Choroid plexus epithelial cell (primary cell): ENCODE results near the gene GPR137B.

Experiments
- DNase-seq: peaks from one replicate; pipeline ENCODE4 v3.0.0-alpha.2; 2010; ENCODE audit warnings: low read depth
- H3K4me3 ChIP-seq: 2 replicates; pipeline ENCODE4 v1.5.1; 2011; ENCODE audit warnings: low read depth, mild to moderate bottlenecking, control low read depth, low read length, moderate library complexity
- TF ChIP-seq, protein P1 (sequence below): conservative IDR thresholded peaks from 2 replicates; pipeline ENCODE4 v1.5.1; 2011; ENCODE audit warnings: low read depth, mild to moderate bottlenecking, control low read depth, inconsistent platforms, low read length, moderate library complexity

GPR137B gene

DNA sequence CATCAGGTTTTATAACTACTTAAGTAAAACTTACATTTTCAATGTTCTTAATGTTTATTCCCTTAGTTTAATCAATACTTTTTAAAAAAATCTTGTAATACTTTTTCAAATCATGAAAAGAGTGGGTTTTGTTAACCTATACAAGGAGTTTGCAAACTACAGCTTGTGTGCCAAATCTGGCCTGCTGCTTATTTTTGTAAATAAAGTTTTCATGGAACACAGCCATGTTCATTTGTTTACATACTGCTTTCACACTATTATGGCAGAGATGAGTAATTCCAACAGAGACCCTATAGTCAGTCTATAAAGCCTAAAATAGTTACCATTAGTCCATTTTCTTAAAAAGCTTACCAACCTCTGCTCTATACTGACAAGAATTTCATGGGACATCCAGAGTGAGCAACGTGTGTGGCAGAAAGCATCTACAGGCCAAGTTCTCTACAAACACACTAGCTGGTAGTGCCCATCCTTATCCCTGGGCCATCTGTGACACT lies 96.8 kb downstream of the GPR137B start:
- DNase-seq: no peak
- H3K4me3 ChIP-seq: no peak overlapping the region
- TF ChIP-seq, protein P1, sequence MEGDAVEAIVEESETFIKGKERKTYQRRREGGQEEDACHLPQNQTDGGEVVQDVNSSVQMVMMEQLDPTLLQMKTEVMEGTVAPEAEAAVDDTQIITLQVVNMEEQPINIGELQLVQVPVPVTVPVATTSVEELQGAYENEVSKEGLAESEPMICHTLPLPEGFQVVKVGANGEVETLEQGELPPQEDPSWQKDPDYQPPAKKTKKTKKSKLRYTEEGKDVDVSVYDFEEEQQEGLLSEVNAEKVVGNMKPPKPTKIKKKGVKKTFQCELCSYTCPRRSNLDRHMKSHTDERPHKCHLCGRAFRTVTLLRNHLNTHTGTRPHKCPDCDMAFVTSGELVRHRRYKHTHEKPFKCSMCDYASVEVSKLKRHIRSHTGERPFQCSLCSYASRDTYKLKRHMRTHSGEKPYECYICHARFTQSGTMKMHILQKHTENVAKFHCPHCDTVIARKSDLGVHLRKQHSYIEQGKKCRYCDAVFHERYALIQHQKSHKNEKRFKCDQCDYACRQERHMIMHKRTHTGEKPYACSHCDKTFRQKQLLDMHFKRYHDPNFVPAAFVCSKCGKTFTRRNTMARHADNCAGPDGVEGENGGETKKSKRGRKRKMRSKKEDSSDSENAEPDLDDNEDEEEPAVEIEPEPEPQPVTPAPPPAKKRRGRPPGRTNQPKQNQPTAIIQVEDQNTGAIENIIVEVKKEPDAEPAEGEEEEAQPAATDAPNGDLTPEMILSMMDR: no peak

DNA sequence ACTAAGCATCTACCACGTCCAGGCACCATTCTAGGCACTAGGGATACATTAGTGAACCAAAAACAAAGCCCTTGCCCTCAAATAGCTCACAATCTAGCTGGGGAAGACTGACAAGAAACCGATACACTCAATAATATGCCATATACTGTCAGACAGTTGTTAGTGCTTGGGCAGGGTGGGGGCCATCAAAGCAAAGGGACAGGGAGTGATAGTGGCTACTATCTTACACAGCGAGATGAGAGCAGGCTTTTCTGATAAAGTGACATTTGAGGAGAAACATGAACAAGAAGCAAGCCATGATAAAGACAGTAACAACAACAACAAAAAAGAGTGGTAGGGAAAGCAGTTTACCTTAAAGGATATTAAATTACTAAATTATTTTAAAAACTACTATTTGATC lies 98.3 kb downstream of the GPR137B start:
- no peak overlapping the region for H3K4me3 ChIP-seq
- TF ChIP-seq, protein P1: no peak
- no peak for DNase-seq

DNA sequence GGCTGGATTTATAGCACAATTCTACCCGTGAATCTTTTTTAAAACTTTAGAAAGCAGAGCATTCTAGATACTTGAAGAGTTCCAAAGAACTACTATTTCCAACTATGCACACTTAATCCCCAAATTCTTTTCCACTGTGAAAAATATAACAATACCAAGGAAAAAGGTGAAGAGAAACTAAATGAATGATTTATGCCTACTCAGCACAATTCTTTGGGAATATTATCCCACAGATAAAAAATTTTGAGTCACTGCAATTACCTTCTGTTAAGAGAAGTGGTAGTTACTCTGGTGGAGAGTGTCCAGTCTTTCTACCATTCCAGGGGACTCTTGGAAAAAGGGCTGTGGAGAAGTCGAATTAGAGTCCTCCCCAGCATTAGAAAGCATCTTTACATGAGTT lies 100.2 kb downstream of the GPR137B start:
- TF ChIP-seq, protein P1: no peak
- no peak for DNase-seq

DNA sequence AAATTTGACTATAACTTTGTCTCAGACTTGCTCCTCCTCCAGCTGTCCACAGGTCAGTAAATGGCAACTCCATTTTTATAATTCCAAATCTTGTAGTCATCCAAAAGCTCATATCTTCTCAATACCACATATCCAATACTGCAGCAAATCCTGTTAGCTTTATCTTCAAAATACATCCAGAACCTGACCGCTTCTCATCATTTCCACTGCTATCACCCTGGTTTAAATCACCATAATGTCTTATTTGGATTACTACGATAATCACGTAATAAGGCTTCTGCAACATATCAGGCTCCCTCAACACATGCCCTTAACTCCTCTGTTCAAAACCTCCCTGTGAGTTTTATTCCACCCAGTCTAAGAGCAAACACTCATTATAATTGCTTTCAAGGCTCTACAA lies 104.9 kb downstream of the GPR137B start:
- TF ChIP-seq, protein P1: no peak

More for the DNA sequence above, 100.2 kb downstream of the GPR137B start:
- H3K4me3 ChIP-seq: no peak overlapping the region

DNA sequence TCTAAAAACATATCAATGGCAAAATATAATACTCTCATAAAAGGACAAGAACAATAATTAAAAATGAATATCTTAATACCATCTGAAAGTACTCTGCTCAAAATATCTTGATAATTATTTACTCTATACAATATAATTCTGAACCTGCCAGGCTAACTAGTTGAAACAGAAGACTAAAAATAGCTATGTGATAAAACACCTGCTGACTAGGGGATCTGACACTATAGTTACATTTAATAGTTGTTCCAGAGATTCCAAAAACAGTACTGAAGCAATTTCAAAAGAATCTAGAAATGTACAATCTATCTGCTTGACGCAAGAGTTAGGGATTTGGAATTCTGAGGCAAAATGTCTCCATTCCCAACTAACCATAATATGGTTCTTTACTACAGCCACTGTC lies 109.2 kb downstream of the GPR137B start:
- TF ChIP-seq, protein P1: no peak
- H3K4me3 ChIP-seq: no peak overlapping the region
- no peak for DNase-seq

More for the DNA sequence above, 104.9 kb downstream of the GPR137B start:
- no peak for DNase-seq
- no peak overlapping the region for H3K4me3 ChIP-seq

DNA sequence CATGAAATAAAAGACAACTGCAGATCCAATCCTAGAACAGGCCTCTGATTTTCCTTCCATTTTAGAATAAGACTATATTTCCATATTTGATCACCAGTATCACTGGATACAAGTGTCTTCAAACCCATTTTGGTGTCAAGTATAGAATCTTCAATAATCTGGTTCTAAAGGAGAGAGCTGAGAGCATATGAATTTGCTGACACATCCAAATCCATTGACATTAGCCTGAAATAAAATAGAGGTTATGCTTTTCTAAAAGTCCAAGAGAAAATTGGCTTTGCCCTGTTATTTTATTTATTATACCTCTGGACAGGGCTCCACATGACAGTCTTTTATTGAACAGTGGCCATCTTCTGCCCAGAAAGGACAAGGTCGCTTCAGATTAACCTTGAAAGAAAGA lies 110.8 kb downstream of the GPR137B start:
- no peak overlapping the region for H3K4me3 ChIP-seq
- TF ChIP-seq, protein P1: no peak
- no peak for DNase-seq

DNA sequence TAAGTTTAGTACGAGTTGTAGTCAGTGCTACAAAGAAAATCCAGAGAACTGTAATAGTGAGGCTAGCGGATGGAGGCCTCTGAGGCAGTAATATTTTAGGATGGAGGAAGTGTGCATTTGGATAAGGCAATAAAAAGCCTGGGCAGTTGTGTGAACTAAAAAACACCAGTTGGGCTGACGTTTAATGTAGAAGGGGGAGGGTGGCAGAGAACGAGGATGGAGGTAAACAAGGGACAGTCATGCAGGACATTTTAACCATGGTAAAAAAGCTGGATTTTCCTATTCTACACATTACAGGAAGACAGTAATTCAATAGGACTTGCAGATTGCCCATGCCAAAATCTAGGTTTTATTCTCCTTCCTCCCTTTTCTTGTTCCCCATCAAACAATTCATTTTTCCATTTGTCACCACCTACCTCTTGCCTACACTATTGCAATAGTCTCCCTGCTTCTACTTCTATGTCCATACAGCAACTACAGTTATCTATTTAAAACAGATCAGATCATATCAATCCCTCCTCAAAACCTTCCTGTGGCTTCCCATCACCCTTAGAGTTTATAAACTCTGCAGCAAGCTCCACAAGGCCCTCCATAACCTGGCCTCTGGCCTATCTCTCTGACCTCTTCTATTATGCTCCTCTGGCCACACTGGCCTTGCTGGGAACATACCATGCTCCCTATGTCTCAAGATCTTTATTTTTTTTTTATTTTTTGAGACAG lies 111.7 kb downstream of the GPR137B start:
- no peak for DNase-seq
- H3K4me3 ChIP-seq: no peak overlapping the region
- TF ChIP-seq, protein P1: no peak
